HepG2 (cell line): ENCODE measurements around the gene LAIR1. TPM values are rescaled to one million over a fixed set of nuclear protein-coding genes. Genes with fewer than 3 reads are reported as not detected.
A peak's percentile ranks its signal among the peaks of the same experiment; 100 is the strongest.

Experiments used
- ATAC-seq: fragments of 200-7000 bp; cut with Tn5 transposase; 3 replicates; pipeline ENCODE4 v1.9.1; 2020; ENCODE audit warnings: mild to moderate bottlenecking, moderate library complexity
- BruUV-seq: library from RNA; stranded (reverse); fragments of 400-500 nt; replicated peaks from 2 replicates; lab custom pipeline; 2021; lab: Mats Ljungman, UMichigan
- CTCF ChIA-PET: fragments of 300-600 bp; formaldehyde crosslinking; extraction: SDS; loops from one replicate; lab custom pipeline; 2021; ENCODE audit warnings: low total read pairs, inconsistent platforms, low intra/inter-chr PET ratio; lab: Yijun Ruan, JAX
- POLR2A ChIA-PET: fragments of 350-600 bp; sonication (Branson Sonifier 250); formaldehyde crosslinking; loops from one replicate; lab custom pipeline; 2020; ENCODE audit warnings: antibody characterized with exemption, inconsistent platforms; lab: Yijun Ruan, JAX
- DNase-seq: peaks from one replicate; pipeline ENCODE4 v3.0.0-alpha.2; 2015; ENCODE audit warnings: low spot score
- FAIRE-seq: peaks from 3 replicates; lab custom pipeline; 2011; peaks lifted over from hg19 to GRCh38; lab: Jason Lieb, UNC
- H2AFZ ChIP-seq: one replicate; pipeline ENCODE4 v1.6.1; 2011; ENCODE audit warnings: low read length, inconsistent platforms
- H3K27ac ChIP-seq: fragments of 300-600 bp; 3 replicates; pipeline ENCODE4 v1.8.0; 2011; ENCODE audit warnings: mixed run types, mild to moderate bottlenecking, mixed read lengths, low read length, inconsistent platforms; ENCODE audit not compliant: insufficient read depth; ENCODE audit errors: extremely low read length
- H3K27me3 ChIP-seq, 2 experiments: fragments of 200-600 bp in 1 of 2; 2 replicates in 1 of 2; 3 replicates in 1 of 2; pipeline versions ENCODE4 v1.6.0 to v1.8.0; 2011; ENCODE audit warnings: low read length in 2 of 2, mild to moderate bottlenecking in 2 of 2, moderate library complexity in 2 of 2, inconsistent platforms in 1 of 2; ENCODE audit not compliant: insufficient read depth in 2 of 2, control insufficient read depth in 1 of 2
- H3K36me3 ChIP-seq, 2 experiments: fragments of 200-600 bp in 1 of 2; replicated peaks in 1 of 2; 2 replicates in 1 of 2; 3 replicates in 1 of 2; pipeline versions ENCODE4 v1.5.1 to v1.8.0; 2011; ENCODE audit warnings: low read length in 2 of 2, inconsistent platforms in 1 of 2; ENCODE audit not compliant: insufficient read depth in 2 of 2, control insufficient read depth in 1 of 2
- H3K4me1 ChIP-seq: 2 replicates; pipeline ENCODE4 v1.5.1; 2012; ENCODE audit warnings: low read length, inconsistent platforms; ENCODE audit not compliant: insufficient read depth
- H3K4me2 ChIP-seq: 2 replicates; pipeline ENCODE4 v1.6.0; 2011; ENCODE audit warnings: low read depth, low read length, inconsistent platforms
- H3K4me3 ChIP-seq, 3 experiments: fragments of 200-600 bp in 1 of 3; sonication (generic), shearing (Covaris generic) in 1 of 3; replicated peaks in 1 of 3; 2 replicates each; pipeline ENCODE4 v1.5.1; 2011 to 2016; ENCODE audit warnings: low read length in 3 of 3, inconsistent platforms in 2 of 3, low read depth in 2 of 3, mild to moderate bottlenecking in 2 of 3, control low read depth in 1 of 3, mixed read lengths in 1 of 3; ENCODE audit not compliant: insufficient read depth in 1 of 3
- H3K79me2 ChIP-seq: one replicate; pipeline ENCODE4 v1.6.1; 2011; ENCODE audit warnings: low read length, inconsistent platforms; ENCODE audit not compliant: insufficient read depth
- H3K9ac ChIP-seq: 2 replicates; pipeline ENCODE4 v1.6.0; 2011; ENCODE audit warnings: mild to moderate bottlenecking, low read depth, low read length, inconsistent platforms; ENCODE audit not compliant: insufficient read depth
- H3K9me3 ChIP-seq: 2 replicates; pipeline ENCODE4 v1.5.1; 2012; ENCODE audit warnings: mild to moderate bottlenecking, low read length
- H4K20me1 ChIP-seq: 2 replicates; pipeline ENCODE4 v1.6.0; 2011; ENCODE audit warnings: inconsistent platforms, mild to moderate bottlenecking, low read length, moderate library complexity; ENCODE audit not compliant: insufficient read depth
- NR2C2 ChIP-seq: sonication (generic); formaldehyde crosslinking; IDR thresholded peaks from 2 replicates; pipeline ENCODE4 v1.4.0; 2020; ENCODE audit warnings: missing genetic modification reagents, mild to moderate bottlenecking, moderate library complexity, borderline replicate concordance
- ZNF318 ChIP-seq: sonication (generic); formaldehyde crosslinking; IDR thresholded peaks from 2 replicates; pipeline ENCODE4 v1.4.0; 2020; ENCODE audit warnings: mild to moderate bottlenecking, missing genetic modification reagents
- ZNF574 ChIP-seq: sonication (generic); formaldehyde crosslinking; IDR thresholded peaks from 2 replicates; pipeline ENCODE4 v1.4.0; 2020; ENCODE audit warnings: missing genetic modification reagents
- WGBS: methylation state at CpG from one replicate; pipeline ENCODE4 v1.1.6; 2017; ENCODE audit warnings: low lambda C conversion rate; 5-methylcytosine and 5-hydroxymethylcytosine counted together
- in situ Hi-C: cut with HindIII; loops from 2 replicates; pipeline ENCODE4 v1.10.0; 2017; ENCODE audit warnings: low pct_unique_long_range_greater_than_20kb; ENCODE audit not compliant: extremely low pct_ligation_motif_present
- intact Hi-C: fragments of 100-400 bp; cut with micrococcal nuclease; formaldehyde crosslinking; loops from one replicate; pipeline ENCODE4 v1.10.0; 2022; ENCODE audit not compliant: unreplicated experiment
- polyA plus RNA-seq, 8 experiments: library from polyadenylated mRNA; depleted of rRNA in 3 of 8; stranded (reverse) in 7 of 8; unstranded in 1 of 8; fragments of >200 nt; fragmentation: Illumina TruSeq in 4 of 8; extraction: Trizol in 4 of 8; gene quantifications; 2 replicates each; pipeline versions ENCODE4 v1.2.1 to v1.2.3, GENCODE V29; 2011 to 2016; ENCODE audit warnings: low read depth in 4 of 8, missing spikeins in 1 of 8, mixed read lengths in 1 of 8; ENCODE audit not compliant: insufficient read depth in 1 of 8
- total RNA-seq, 5 experiments: library from RNA; depleted of rRNA; stranded (reverse); fragments of >200 nt; fragmentation: Illumina TruSeq; extraction: Trizol; gene quantifications; 2 replicates each; pipeline ENCODE4 v1.2.3, GENCODE V29; 2016; ENCODE audit warnings: low read depth in 1 of 5

The LAIR1 gene
- total and polyA plus RNA-seq, 2 of the 13 experiments (the other 11 are each of a cell fraction or from before 2014, with no cell fraction given), result 0.75 to 1.2 TPM

DNA sequence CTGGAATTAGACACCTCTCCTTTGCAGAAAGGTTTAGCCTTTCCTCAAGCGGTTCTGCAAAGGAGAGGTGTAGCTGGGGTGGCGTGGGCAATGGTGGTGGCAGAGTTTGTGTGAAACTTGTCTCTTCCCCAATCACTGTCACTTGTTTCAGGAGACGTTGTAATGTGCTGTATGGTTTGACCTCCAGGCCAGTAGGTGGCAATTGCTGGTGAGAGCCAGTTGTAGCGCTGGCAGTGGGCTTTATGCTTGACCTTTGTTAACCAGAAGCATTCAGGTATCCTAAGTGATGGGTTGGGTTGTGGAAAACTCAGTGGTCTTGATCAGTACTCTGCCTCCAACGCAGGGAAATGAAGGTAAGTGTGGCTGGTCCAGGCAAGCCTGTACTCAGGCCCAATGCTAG lies 39.1 kb downstream of the LAIR1 start:
- intact Hi-C loops (loop anchor here (1.0 kb wide), 1 partner anchor 66 kb away; no protein-coding TSS in a partner anchor), in situ Hi-C loops (no loop called here)
- Histone ChIP-seq H3K79me2 (no peaks in the 10 kb centered on the region), H3K27ac (no peak overlapping the region), H3K4me3 (no peak overlapping the region), H4K20me1 (no peaks in the 10 kb centered on the region), H3K9ac (no peak overlapping the region), H3K27me3 (0 out of 5 replicates have a peak, but pooled peaks cover 0 to 3% of the 10 kb centered on the region in 2 experiments), H3K9me3 (no peaks in the 10 kb centered on the region), H3K36me3 (no peaks in the 10 kb centered on the region), H2AFZ (no peak overlapping the region), H3K4me2 (no peak overlapping the region), H3K4me1 (peaks cover 4% of the 10 kb centered on the region; the same call in 1 of the 2 replicates)
- POLR2A ChIA-PET, result no interaction called here
- 42% methylated on average over 5 of the region's 5 CpGs for WGBS
- CTCF ChIA-PET, result interaction anchor here (1.1 to 1.8 kb wide), 2 partner anchors 65 to 157 kb away, joined by 3 to 13 read pairs; no protein-coding TSS in a partner anchor
- FAIRE-seq (no peak), ATAC-seq (no peak; the same call in 2 of the 3 replicates), DNase-seq (no peak)
- no TSS peak for BruUV-seq
- TF ChIP-seq ZNF574 (CRISPR knock-in tag) (peak; percentile 74; the same call in 1 of the 2 replicates), ZNF318 (CRISPR knock-in tag) (no peak), NR2C2 (CRISPR knock-in tag) (peak; percentile 52; the same call in 1 of the 2 replicates)
